Measurements from ENCODE around the gene MAP1A.

DNA sequence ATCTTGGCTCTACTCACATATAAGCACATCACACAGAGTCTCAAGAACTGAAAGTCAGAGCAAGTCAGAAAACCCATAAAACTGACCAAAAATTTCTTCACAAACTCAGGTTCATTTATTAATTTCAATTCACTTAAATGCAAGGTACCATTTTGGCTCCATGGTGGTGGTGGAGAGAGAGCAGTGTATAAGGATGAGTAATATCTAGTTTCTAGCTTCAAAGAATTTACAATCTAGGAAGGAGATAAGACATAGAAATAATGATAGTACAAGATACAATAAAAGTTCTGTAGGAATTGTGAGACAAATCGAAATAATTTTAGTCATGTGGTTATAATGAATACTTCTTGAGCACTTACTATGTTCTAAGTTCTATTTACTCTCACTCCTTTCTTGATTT lies 17.8 kb upstream of the MAP1A start:
- TF ChIP-seq EZH2phosphoT487 (IDR thresholded peaks at IDR 0.05; ENCODE audit: unreplicated experiment) = no peak
- TF ChIP-seq JUNB (IDR thresholded peaks at IDR 0.05; ENCODE audit: unreplicated experiment) = no peak
- no peak for TF ChIP-seq CTCF (conservative IDR thresholded peaks at IDR 0.05; ENCODE audit: low read depth in 2 of 2)
- no peak for TF ChIP-seq CREB1 (CRISPR knock-in tag; IDR thresholded peaks at IDR 0.05; ENCODE audit: low read depth)
